ENCODE measurements around the gene PDSS2.
"Not testable (repeated sequence)": the region's sequence is repeated elsewhere in the genome, so short reads cannot be mapped to it uniquely, and the experiment has no call there.

Gene PDSS2

DNA sequence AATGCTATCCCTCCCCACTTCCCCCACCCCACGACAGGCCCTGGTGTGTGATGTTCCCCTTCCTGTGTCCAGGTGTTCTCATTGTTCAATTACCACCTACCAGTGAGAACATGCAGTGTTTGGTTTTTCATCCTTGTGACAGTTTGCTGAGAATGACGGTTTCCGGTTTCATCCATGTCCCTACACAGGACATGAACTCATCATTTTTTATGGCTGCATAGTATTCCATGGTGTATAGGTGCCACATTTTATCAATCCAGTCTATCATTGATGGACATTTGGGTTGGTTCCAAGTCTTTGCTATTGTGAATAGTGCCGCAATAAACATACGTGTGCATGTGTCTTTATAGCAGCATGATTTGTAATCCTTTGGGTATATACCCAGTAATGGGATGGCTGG, 295.1 kb downstream of the PDSS2 start:
- not testable (repeated sequence) for H3K4me1 ChIP-seq (ENCODE audit: control insufficient read depth, insufficient read depth, low read length, poor library complexity, severe bottlenecking); H3K9me3 ChIP-seq (ENCODE audit: control insufficient read depth, low read length); H3K36me3 ChIP-seq (ENCODE audit: control insufficient read depth, insufficient read depth, low read length); H3K27ac ChIP-seq (ENCODE audit: low read depth, low read length, severe bottlenecking); H3K4me3 ChIP-seq (ENCODE audit: extremely low read depth, insufficient read depth, low read length, poor library complexity, severe bottlenecking)
- WGBS, 2 experiments (ENCODE audit: insufficient coverage in 2 of 2), result no CpG with 5 or more reads among the region's 5 CpGs

DNA sequence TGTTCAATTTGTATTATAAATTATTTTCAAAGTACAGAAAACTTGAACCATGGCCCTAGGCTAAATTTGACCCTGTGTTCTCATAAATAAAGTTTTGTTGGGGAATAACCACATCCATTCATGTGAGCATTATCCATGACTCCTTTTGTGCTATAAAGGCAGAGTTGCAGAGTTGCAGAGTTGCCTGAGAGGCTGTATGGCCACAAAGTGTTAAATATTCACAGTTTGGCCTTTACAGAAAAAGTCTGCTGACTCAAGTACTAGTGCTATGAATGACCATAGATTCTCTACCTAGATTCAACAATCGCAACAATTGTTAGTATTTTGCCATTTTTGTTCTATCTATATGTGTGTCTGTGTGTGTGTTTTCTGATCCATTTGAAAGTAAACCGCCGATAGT, 297.8 kb downstream of the PDSS2 start:
- 96% methylated on average over 3 of the region's 3 CpGs; no CpG with 5 or more reads in 1 of the 2 experiments for WGBS, 2 experiments (ENCODE audit: insufficient coverage in 2 of 2)
- no peaks in the 10 kb centered on the region for H3K4me1 ChIP-seq (ENCODE audit: control insufficient read depth, insufficient read depth, low read length, poor library complexity, severe bottlenecking)
- no peaks in the 10 kb centered on the region for H3K9me3 ChIP-seq (ENCODE audit: control insufficient read depth, low read length)
- H3K36me3 ChIP-seq (ENCODE audit: control insufficient read depth, insufficient read depth, low read length), result no peaks in the 10 kb centered on the region
- H3K4me3 ChIP-seq (ENCODE audit: extremely low read depth, insufficient read depth, low read length, poor library complexity, severe bottlenecking), result no peak overlapping the region
- H3K27ac ChIP-seq (ENCODE audit: low read depth, low read length, severe bottlenecking), result no peak overlapping the region

DNA sequence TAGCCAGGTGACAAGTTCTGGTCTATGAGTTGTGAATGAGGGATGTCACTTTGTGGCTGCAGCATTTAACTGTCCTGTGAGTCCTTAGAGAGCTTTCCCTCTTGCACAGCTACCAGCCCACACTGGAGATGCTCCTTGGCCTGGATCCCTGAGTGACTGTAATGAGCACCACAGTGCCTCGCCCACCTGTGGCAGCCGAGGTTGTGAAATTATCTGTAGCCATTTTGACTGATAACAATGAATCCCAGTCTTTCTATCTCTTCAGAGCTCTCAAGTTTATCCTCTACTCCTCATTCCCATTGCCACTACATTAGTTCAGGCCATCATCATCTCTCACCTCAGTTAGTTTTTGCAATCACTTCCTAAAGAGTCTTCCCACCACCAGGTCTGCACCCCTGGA, 302.7 kb downstream of the PDSS2 start:
- no peaks in the 10 kb centered on the region for H3K36me3 ChIP-seq (ENCODE audit: control insufficient read depth, insufficient read depth, low read length)
- no peak overlapping the region for H3K4me3 ChIP-seq (ENCODE audit: extremely low read depth, insufficient read depth, low read length, poor library complexity, severe bottlenecking)
- H3K4me1 ChIP-seq (ENCODE audit: control insufficient read depth, insufficient read depth, low read length, poor library complexity, severe bottlenecking), result no peaks in the 10 kb centered on the region
- 71 to 100% methylated on average over 1 to 2 of the region's 2 CpGs for WGBS, 2 experiments (ENCODE audit: insufficient coverage in 2 of 2)
- no peaks in the 10 kb centered on the region for H3K9me3 ChIP-seq (ENCODE audit: control insufficient read depth, low read length)
- H3K27ac ChIP-seq (ENCODE audit: low read depth, low read length, severe bottlenecking), result no peak overlapping the region

DNA sequence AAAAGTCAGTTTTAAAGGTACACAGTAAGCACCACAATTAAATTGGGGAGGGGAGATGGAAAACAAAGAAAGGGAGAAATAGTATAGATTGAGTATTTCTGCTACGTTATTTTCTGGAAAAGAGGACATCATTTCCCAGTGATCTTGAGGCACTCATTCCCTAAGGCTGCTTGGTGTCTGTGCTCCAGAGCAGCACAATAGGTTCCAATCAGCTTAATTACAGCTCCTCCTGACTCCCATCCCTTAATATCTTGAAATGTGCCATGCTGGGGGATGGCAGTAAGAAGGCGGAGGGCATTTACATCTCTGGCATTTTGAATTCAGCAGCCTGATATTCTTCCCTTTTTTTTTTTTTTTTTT, 304.6 kb downstream of the PDSS2 start:
- Histone ChIP-seq H3K4me3 (ENCODE audit: extremely low read depth, insufficient read depth, low read length, poor library complexity, severe bottlenecking) (no peak overlapping the region), H3K9me3 (ENCODE audit: control insufficient read depth, low read length) (no peaks in the 10 kb centered on the region), H3K27ac (ENCODE audit: low read depth, low read length, severe bottlenecking) (peak overlapping the region; percentile 26), H3K4me1 (ENCODE audit: control insufficient read depth, insufficient read depth, low read length, poor library complexity, severe bottlenecking) (no peaks in the 10 kb centered on the region), H3K36me3 (ENCODE audit: control insufficient read depth, insufficient read depth, low read length) (no peaks in the 10 kb centered on the region)
- 78% methylated on average over 1 of the region's 2 CpGs; no CpG with 5 or more reads in 1 of the 2 experiments for WGBS, 2 experiments (ENCODE audit: insufficient coverage in 2 of 2)

DNA sequence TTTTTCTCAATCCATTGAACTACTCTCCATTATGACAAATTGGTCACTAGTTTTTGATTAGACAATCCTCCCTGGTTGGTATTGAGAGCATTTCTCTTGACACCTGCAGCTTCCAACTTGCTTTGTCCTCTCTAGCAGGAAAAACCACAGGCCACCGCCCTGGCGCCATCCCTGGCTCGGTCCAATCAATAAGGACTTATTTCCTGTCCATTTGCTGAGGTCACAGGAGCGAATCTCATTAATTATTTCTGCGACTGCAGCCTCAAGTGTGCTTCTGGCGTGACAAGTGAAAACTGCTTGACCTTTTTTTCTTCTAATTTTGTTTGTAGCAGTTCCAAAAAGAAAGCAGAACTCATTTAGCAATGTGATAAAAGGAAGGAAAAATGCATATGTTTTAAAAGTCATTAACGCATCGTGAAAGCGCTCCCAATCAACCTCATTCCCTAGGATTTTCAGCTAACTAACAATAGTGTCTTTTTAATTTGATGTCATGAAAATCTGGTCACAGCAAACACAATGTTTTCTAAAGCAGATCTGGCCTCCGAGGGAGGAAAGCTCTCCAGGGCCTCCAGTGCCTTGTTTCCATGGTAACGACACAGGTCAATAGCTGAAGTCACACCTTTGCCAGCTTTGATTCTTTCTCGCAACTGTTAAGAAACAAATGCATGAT, 305.1 kb downstream of the PDSS2 start:
- H3K4me1 ChIP-seq (ENCODE audit: control insufficient read depth, insufficient read depth, low read length, poor library complexity, severe bottlenecking), result no peaks in the 10 kb centered on the region
- H3K27ac ChIP-seq (ENCODE audit: low read depth, low read length, severe bottlenecking), result peak overlapping the region; percentile 47
- WGBS, 2 experiments (ENCODE audit: insufficient coverage in 2 of 2), result 67 to 80% methylated on average over 7 to 8 of the region's 12 CpGs
- H3K36me3 ChIP-seq (ENCODE audit: control insufficient read depth, insufficient read depth, low read length), result no peaks in the 10 kb centered on the region
- no peak overlapping the region for H3K4me3 ChIP-seq (ENCODE audit: extremely low read depth, insufficient read depth, low read length, poor library complexity, severe bottlenecking)
- no peaks in the 10 kb centered on the region for H3K9me3 ChIP-seq (ENCODE audit: control insufficient read depth, low read length)

DNA sequence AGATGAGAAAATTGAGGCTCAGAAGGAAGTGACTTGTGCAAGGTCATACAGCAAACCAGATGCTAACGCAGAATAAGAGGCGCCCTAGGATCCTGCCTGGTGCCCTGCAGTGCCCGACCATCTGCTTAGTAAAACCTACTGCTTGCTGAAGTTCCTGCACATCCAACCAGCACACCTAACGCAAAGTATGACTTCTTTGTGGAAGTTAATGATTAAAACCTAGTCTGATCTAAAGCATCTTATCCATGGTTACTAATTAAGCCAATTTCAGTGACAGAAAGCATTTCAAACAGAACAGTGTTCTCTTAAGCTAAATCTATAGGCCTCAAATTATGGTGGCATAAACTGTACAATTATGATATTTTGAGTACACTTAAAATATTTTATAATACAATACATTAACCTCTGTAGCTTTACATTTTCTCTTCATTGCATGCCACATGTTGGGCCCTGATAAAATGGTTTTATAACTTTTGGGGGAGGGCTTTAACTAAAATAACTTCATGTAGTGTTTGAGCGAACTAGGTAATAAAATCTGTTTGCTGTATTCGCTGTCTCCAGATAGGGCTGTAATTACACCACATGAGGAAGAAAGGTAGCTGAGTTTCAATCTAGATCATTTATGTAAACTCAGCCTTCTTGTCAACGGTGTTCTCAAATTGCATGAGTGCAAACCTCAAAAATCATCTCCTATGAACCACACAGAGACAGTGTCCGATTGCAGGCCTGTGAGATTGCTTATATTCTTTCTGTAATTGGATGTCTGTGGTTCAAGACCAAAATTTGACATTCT, 306.5 kb downstream of the PDSS2 start:
- Histone ChIP-seq H3K27ac (ENCODE audit: low read depth, low read length, severe bottlenecking) (no peak overlapping the region), H3K36me3 (ENCODE audit: control insufficient read depth, insufficient read depth, low read length) (no peaks in the 10 kb centered on the region), H3K9me3 (ENCODE audit: control insufficient read depth, low read length) (no peaks in the 10 kb centered on the region), H3K4me1 (ENCODE audit: control insufficient read depth, insufficient read depth, low read length, poor library complexity, severe bottlenecking) (no peaks in the 10 kb centered on the region), H3K4me3 (ENCODE audit: extremely low read depth, insufficient read depth, low read length, poor library complexity, severe bottlenecking) (no peak overlapping the region)
- 93 to 97% methylated on average over 3 to 4 of the region's 8 CpGs for WGBS, 2 experiments (ENCODE audit: insufficient coverage in 2 of 2)

DNA sequence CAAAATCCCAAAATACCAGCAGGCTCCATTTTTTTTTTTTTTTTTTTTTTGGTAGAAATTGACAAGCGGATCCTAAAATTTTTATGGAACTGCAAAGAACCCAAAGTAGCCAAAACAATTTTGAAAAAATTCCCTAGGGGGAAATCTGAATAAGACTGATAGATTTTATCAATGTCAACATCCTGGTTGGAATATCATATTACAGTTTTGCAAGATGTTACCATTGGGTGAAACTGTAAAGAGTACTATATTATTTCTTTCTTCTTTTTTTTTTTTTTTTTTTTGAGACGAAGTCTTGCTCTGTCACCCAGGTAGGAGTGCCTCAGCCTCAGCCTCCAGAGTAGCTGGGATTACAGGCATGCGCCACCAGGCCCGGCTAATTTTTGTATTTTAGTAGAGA, 314.7 kb downstream of the PDSS2 start:
- Histone ChIP-seq H3K27ac (ENCODE audit: low read depth, low read length, severe bottlenecking) (no peak overlapping the region), H3K4me3 (ENCODE audit: extremely low read depth, insufficient read depth, low read length, poor library complexity, severe bottlenecking) (no peak overlapping the region), H3K4me1 (ENCODE audit: control insufficient read depth, insufficient read depth, low read length, poor library complexity, severe bottlenecking) (no peaks in the 10 kb centered on the region), H3K9me3 (ENCODE audit: control insufficient read depth, low read length) (no peaks in the 10 kb centered on the region), H3K36me3 (ENCODE audit: control insufficient read depth, insufficient read depth, low read length) (no peaks in the 10 kb centered on the region)
- 82 to 100% methylated on average over 2 of the region's 4 CpGs for WGBS, 2 experiments (ENCODE audit: insufficient coverage in 2 of 2)

DNA sequence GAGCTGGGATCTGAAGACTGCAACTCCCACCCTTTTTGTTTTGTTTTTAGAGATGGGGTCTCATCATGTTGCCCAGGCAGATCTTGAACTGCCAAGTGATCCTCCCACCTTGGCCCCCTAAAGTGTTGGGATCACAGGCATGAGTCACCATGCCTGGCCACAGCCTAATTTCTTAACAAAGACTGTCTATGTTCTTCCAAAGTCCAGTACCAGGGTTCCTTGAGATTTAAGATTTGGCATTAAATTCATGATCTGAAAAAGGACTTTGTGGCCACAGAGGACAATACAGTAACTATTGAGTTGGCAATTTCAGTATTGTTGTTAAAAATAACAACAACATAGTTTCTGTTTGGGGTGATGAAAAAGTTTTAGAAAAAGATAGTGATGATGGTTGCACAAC, 315.4 kb downstream of the PDSS2 start:
- no peak overlapping the region for H3K4me3 ChIP-seq (ENCODE audit: extremely low read depth, insufficient read depth, low read length, poor library complexity, severe bottlenecking)

DNA sequence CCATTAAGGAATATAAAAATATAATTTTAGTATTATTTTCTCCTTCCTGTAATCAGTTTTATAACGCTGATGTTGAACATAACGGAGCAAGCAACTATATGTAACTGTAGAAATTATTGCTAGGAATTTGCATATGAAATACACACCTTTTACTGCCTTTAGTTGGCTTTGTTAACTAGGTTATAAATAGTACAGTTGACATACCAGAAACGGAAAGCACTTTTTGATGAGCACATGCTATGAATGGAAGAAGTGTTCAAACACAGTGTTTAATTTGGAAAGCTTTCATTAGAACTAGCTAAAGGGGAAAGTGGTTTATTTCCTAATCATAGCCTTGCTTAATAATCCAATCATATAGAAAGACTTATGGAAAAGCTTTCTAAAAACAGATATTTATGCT, 318.8 kb downstream of the PDSS2 start:
- H3K4me1 ChIP-seq (ENCODE audit: control insufficient read depth, insufficient read depth, low read length, poor library complexity, severe bottlenecking), result no peaks in the 10 kb centered on the region
- no peaks in the 10 kb centered on the region for H3K36me3 ChIP-seq (ENCODE audit: control insufficient read depth, insufficient read depth, low read length)
- no peaks in the 10 kb centered on the region for H3K9me3 ChIP-seq (ENCODE audit: control insufficient read depth, low read length)
- 67% methylated on average over 1 of the region's 3 CpGs; no CpG with 5 or more reads in 1 of the 2 experiments for WGBS, 2 experiments (ENCODE audit: insufficient coverage in 2 of 2)
- H3K27ac ChIP-seq (ENCODE audit: low read depth, low read length, severe bottlenecking), result no peak overlapping the region
- no peak overlapping the region for H3K4me3 ChIP-seq (ENCODE audit: extremely low read depth, insufficient read depth, low read length, poor library complexity, severe bottlenecking)

More for the DNA sequence above, 315.4 kb downstream of the PDSS2 start:
- H3K4me1 ChIP-seq (ENCODE audit: control insufficient read depth, insufficient read depth, low read length, poor library complexity, severe bottlenecking), result no peaks in the 10 kb centered on the region
- no peaks in the 10 kb centered on the region for H3K36me3 ChIP-seq (ENCODE audit: control insufficient read depth, insufficient read depth, low read length)
- no peaks in the 10 kb centered on the region for H3K9me3 ChIP-seq (ENCODE audit: control insufficient read depth, low read length)
- H3K27ac ChIP-seq (ENCODE audit: low read depth, low read length, severe bottlenecking), result no peak overlapping the region

DNA sequence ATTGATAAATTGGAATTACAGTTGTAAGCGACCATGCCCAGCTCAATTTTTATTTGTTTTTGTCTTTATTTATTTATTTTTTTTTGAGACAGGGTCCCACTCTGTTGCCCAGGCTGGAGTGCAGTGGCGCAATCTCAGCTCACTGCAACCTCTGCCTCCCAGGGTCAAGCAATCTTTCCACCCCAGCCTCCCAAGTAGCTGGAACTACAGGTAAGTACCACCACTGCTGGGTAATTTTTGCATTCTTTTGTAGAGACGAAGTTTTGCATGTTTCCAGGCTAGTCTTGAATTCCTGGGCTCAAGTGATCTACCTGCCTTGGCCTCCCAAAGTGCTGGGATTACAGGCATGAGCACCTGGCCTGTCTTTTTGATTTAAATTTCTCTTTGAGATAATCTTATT, 323.0 kb downstream of the PDSS2 start:
- H3K4me1 ChIP-seq (ENCODE audit: control insufficient read depth, insufficient read depth, low read length, poor library complexity, severe bottlenecking); H3K9me3 ChIP-seq (ENCODE audit: control insufficient read depth, low read length); H3K27ac ChIP-seq (ENCODE audit: low read depth, low read length, severe bottlenecking); H3K4me3 ChIP-seq (ENCODE audit: extremely low read depth, insufficient read depth, low read length, poor library complexity, severe bottlenecking); H3K36me3 ChIP-seq (ENCODE audit: control insufficient read depth, insufficient read depth, low read length): not testable (repeated sequence)
- 78 to 92% methylated on average over 1 to 2 of the region's 3 CpGs for WGBS, 2 experiments (ENCODE audit: insufficient coverage in 2 of 2)

DNA sequence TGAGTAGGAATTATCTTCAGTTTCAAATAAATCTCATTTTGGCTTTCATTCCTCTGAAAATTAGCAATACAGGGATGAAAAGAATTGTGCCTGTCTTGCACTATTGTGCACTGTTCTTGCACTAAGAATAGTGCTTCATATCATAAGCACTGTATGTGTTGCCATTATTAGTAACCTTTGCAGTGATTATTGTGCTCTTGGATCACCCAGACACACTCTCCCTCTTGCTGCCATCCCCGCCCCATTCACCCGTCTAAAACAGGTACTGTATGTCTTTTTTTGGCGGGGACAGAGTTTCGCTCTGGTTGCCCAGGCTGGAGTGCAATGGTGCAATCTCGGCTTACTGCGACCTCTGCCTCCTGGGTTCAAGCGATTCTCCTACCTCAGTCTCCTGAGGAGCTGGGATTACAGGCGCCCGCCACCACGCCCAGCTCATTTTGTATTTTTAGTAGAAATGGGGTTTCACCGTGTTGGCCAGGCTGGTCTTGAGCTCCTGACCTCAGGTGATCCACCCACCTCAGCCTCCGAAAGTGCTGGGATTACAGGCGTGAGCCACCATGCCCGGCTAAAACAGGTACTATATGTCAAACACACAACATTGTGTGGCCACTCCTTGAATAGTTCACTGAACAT, 324.2 kb downstream of the PDSS2 start:
- not testable (repeated sequence) for H3K9me3 ChIP-seq (ENCODE audit: control insufficient read depth, low read length); H3K4me1 ChIP-seq (ENCODE audit: control insufficient read depth, insufficient read depth, low read length, poor library complexity, severe bottlenecking); H3K36me3 ChIP-seq (ENCODE audit: control insufficient read depth, insufficient read depth, low read length); H3K4me3 ChIP-seq (ENCODE audit: extremely low read depth, insufficient read depth, low read length, poor library complexity, severe bottlenecking); H3K27ac ChIP-seq (ENCODE audit: low read depth, low read length, severe bottlenecking)
- WGBS, 2 experiments (ENCODE audit: insufficient coverage in 2 of 2), result 85 to 89% methylated on average over 10 to 12 of the region's 14 CpGs
